GM12878 (cell line): ENCODE data around the gene MAP4K4. TPM values are rescaled to one million over a fixed set of nuclear protein-coding genes. Genes with fewer than 3 reads are reported as not detected.

Source experiments
- ATAC-seq: fragments of 200-7000 bp; cut with Tn5 transposase; 3 replicates; pipeline ENCODE4 v1.9.1; 2020; ENCODE audit warnings: mild to moderate bottlenecking, moderate library complexity
- BruUV-seq: library from RNA; stranded (reverse); fragments of 400-500 nt; replicated peaks from 2 replicates; lab custom pipeline; 2021; lab: Mats Ljungman, UMichigan
- CTCF ChIA-PET: fragments of 300-600 bp; sonication (Branson Sonifier 250); formaldehyde crosslinking; extraction: SDS; loops from one replicate; lab custom pipeline; 2021; ENCODE audit warnings: inconsistent platforms; lab: Yijun Ruan, JAX
- POLR2A ChIA-PET: fragments of 350-600 bp; formaldehyde crosslinking; extraction: SDS; loops from one replicate; lab custom pipeline; 2021; ENCODE audit warnings: inconsistent platforms; lab: Charles Lee
- RAD21 ChIA-PET: fragments of 300-600 bp; sonication (Branson Sonifier 250); formaldehyde crosslinking; loops from one replicate; lab custom pipeline; 2023; ENCODE audit warnings: antibody characterized with exemption; ENCODE audit not compliant: unreplicated experiment; lab: Charles Lee
- SMC1A ChIA-PET: fragments of 300-600 bp; sonication (Branson Sonifier 250); formaldehyde crosslinking; loops from one replicate; lab custom pipeline; 2023; ENCODE audit not compliant: unreplicated experiment, uncharacterized antibody; lab: Charles Lee
- DNase-seq: peaks from one replicate; pipeline ENCODE4 v3.0.0-alpha.2; 2011; ENCODE audit warnings: low read depth, low spot score
- FAIRE-seq: peaks from 3 replicates; lab custom pipeline; 2011; peaks lifted over from hg19 to GRCh38; lab: Jason Lieb, UNC
- H2AFZ ChIP-seq: 2 replicates; pipeline ENCODE4 v1.6.0; 2011; ENCODE audit warnings: low read depth, low read length, control low read depth; ENCODE audit not compliant: control insufficient read depth
- H3K27ac ChIP-seq: 2 replicates; pipeline ENCODE4 v1.5.1; 2011; ENCODE audit warnings: control low read depth; ENCODE audit not compliant: control insufficient read depth, insufficient read depth
- H3K27me3 ChIP-seq, 2 experiments: replicated peaks in 1 of 2; 2 replicates each; pipeline versions ENCODE4 v1.6.0 to v1.6.1; 2011; ENCODE audit warnings: low read length in 1 of 2; ENCODE audit not compliant: control insufficient read depth in 2 of 2, insufficient read depth in 2 of 2
- H3K36me3 ChIP-seq, 2 experiments: 2 replicates each; pipeline ENCODE4 v1.5.1; 2011; ENCODE audit warnings: low read length in 1 of 2; ENCODE audit not compliant: control insufficient read depth in 2 of 2, insufficient read depth in 2 of 2
- H3K4me1 ChIP-seq: 2 replicates; pipeline ENCODE4 v1.6.1; 2011; ENCODE audit warnings: mild to moderate bottlenecking, low read length, moderate library complexity, mixed read lengths; ENCODE audit not compliant: control insufficient read depth, insufficient read depth
- H3K4me2 ChIP-seq: 2 replicates; pipeline ENCODE4 v1.6.0; 2011; ENCODE audit warnings: control low read depth; ENCODE audit not compliant: control insufficient read depth, insufficient read depth
- H3K4me3 ChIP-seq: fragments of 200-600 bp; sonication (generic); 2 replicates; pipeline ENCODE4 v1.5.1; 2016
- H3K79me2 ChIP-seq: 2 replicates; pipeline ENCODE4 v1.6.0; 2011; ENCODE audit warnings: low read length; ENCODE audit not compliant: control insufficient read depth, insufficient read depth
- H3K9ac ChIP-seq: 2 replicates; pipeline ENCODE4 v1.8.0; 2011; ENCODE audit warnings: low read length, control low read depth, mixed read lengths; ENCODE audit not compliant: control insufficient read depth, insufficient read depth
- H3K9me3 ChIP-seq: replicated peaks from 3 replicates; pipeline ENCODE4 v1.5.1; 2011; ENCODE audit warnings: mild to moderate bottlenecking, low read length; ENCODE audit not compliant: control insufficient read depth, insufficient read depth
- H4K20me1 ChIP-seq: 2 replicates; pipeline ENCODE4 v1.6.0; 2011; ENCODE audit not compliant: control insufficient read depth, insufficient read depth
- BMI1 ChIP-seq: fragments of 450-650 bp; IDR thresholded peaks from 2 replicates; pipeline ENCODE4 v1.6.1; 2016; ENCODE audit warnings: mild to moderate bottlenecking, moderate library complexity, borderline replicate concordance
- CREM ChIP-seq: IDR thresholded peaks from 2 replicates; pipeline ENCODE4 v1.6.1; 2014; ENCODE audit warnings: antibody characterized with exemption, low read depth
- EZH2 ChIP-seq: IDR thresholded peaks from 2 replicates; pipeline ENCODE4 v1.6.1; 2012; ENCODE audit warnings: low read depth, mild to moderate bottlenecking, control low read depth, inconsistent platforms, low read length, borderline replicate concordance; ENCODE audit not compliant: control insufficient read depth
- POLR2AphosphoS2 ChIP-seq: IDR thresholded peaks from 2 replicates; pipeline ENCODE4 v1.6.1; 2011; ENCODE audit warnings: low read depth, mild to moderate bottlenecking, low read length, improper control_type of control experiment, moderate library complexity
- SMAD1 ChIP-seq: fragments of 450-650 bp; IDR thresholded peaks from 2 replicates; pipeline ENCODE4 v1.6.1; 2018; ENCODE audit warnings: mild to moderate bottlenecking, low read depth; ENCODE audit not compliant: partially characterized antibody
- SMC3 ChIP-seq: IDR thresholded peaks from 2 replicates; pipeline ENCODE4 v1.6.1; 2011; ENCODE audit warnings: low read length, improper control_type of control experiment, borderline replicate concordance
- ZBED1 ChIP-seq: IDR thresholded peaks from 2 replicates; pipeline ENCODE4 v1.6.1; 2016; ENCODE audit warnings: borderline replicate concordance
- ZNF622 ChIP-seq: fragments of 450-650 bp; IDR thresholded peaks from 2 replicates; pipeline ENCODE4 v1.6.1; 2017; ENCODE audit warnings: mild to moderate bottlenecking, inconsistent platforms
- WGBS: methylation state at CpG from one replicate; pipeline ENCODE4 v1.1.6; 2016; ENCODE audit warnings: low lambda C conversion rate; ENCODE audit not compliant: insufficient replicate concordance, insufficient coverage; ENCODE audit errors: missing lambda C conversion rate; 5-methylcytosine and 5-hydroxymethylcytosine counted together
- in situ Hi-C: fragments of 300-500 bp; cut with MboI; formaldehyde crosslinking; loops from 9 replicates; pipeline ENCODE4 v1.14.3; 2018; ENCODE audit warnings: mixed read lengths
- intact Hi-C: fragments of 100-400 bp; cut with micrococcal nuclease; formaldehyde crosslinking; loops from one replicate; pipeline ENCODE4 v1.14.2; 2022; ENCODE audit not compliant: unreplicated experiment
- polyA plus RNA-seq, 11 experiments: library from polyadenylated mRNA; depleted of rRNA in 4 of 11; unstranded in 6 of 11; stranded (reverse) in 5 of 11; fragments of >200 nt; fragmentation: Nextera tagmentation in 4 of 11; fragmentation: Illumina TruSeq in 1 of 11; extraction: Ambion mirVana in 4 of 11; extraction: Trizol in 1 of 11; gene quantifications; 1 replicate in 1 of 11; 2 replicates in 10 of 11; pipeline versions ENCODE4 v1.2.1 to v1.2.3, GENCODE V29; 2011 to 2016; ENCODE audit warnings: inconsistent platforms in 2 of 11, missing spikeins in 2 of 11, low read depth in 1 of 11
- total RNA-seq, 4 experiments: library from RNA; depleted of rRNA in 3 of 4; stranded (reverse); fragments of >200 nt in 3 of 4; fragmentation: Illumina TruSeq in 1 of 4; extraction: Trizol in 1 of 4; gene quantifications; 2 replicates each; pipeline versions ENCODE4 v1.2.1 to v1.2.3, GENCODE V29; 2013 to 2021

Gene MAP4K4
- total and polyA plus RNA-seq, 10 of the 15 experiments (the other 5 are each of a cell fraction or from before 2014, with no cell fraction given) = 1.9 to 50.4 (median 9.7) TPM

- no peak for TF ChIP-seq EZH2
- no peak for TF ChIP-seq ZNF622
- TF ChIP-seq SMC3 = peak; percentile 68; the same call in 1 of the 2 replicates
Observed at GRCh38 chr2:101823347-101823791, 125.9 kb downstream of the MAP4K4 start (continued).

- H3K79me2 ChIP-seq = no peaks in the 10 kb centered on the region
- no TSS peak for BruUV-seq
- TF ChIP-seq CREM (no peak), POLR2AphosphoS2 (no peak), ZBED1 (no peak), BMI1 (no peak), SMAD1 (no peak)
- in situ Hi-C loops = loop anchor here (10.0 kb wide), 1 partner anchor 479 kb away; no protein-coding TSS in a partner anchor
- H2AFZ ChIP-seq = no peak overlapping the region
- no peak overlapping the region for H3K9ac ChIP-seq
- DNase-seq (no peak), FAIRE-seq (no peak), ATAC-seq (no peak)
- POLR2A ChIA-PET = interaction anchor here (0.7 kb wide), 1 partner anchor 34 kb away, joined by 3 read pairs; no protein-coding TSS in a partner anchor
- RAD21 ChIA-PET = interaction anchor here (0.8 to 2.4 kb wide), 7 partner anchors 8 to 416 kb away, joined by 3 to 11 read pairs (median 4); no protein-coding TSS in a partner anchor
- intact Hi-C loops = loop anchor here (2.0 kb wide), 1 partner anchor 21 kb away; no protein-coding TSS in a partner anchor
- no peaks in the 10 kb centered on the region for H3K27me3 ChIP-seq
- no peaks in the 10 kb centered on the region for H3K9me3 ChIP-seq
- H3K27ac ChIP-seq = no peak overlapping the region
- SMC1A ChIA-PET = interaction anchor here (0.6 to 9.9 kb wide), 8 partner anchors 8 to 405 kb away, joined by 3 to 102 read pairs (median 4); no protein-coding TSS in a partner anchor
- 45% methylated on average over 2 of the region's 4 CpGs for WGBS
- no peak overlapping the region for H3K4me2 ChIP-seq
- no peaks in the 10 kb centered on the region for H3K4me1 ChIP-seq
- H3K36me3 ChIP-seq = peaks cover 0 to under 1% of the 10 kb centered on the region in 2 experiments; a peak in 1 of 4 replicates
- no peak overlapping the region for H3K4me3 ChIP-seq
- CTCF ChIA-PET = interaction anchor here (0.6 to 11.7 kb wide), 19 partner anchors 7 to 619 kb away, joined by 3 to 204 read pairs (median 5); no protein-coding TSS in a partner anchor
- H4K20me1 ChIP-seq = no peaks in the 10 kb centered on the region
Observed at GRCh38 chr2:101823859-101824258, 126.4 kb downstream of the MAP4K4 start.
